HG03097 (cell line): ENCODE data around the gene ADAM33.

Experiments used
- ATAC-seq: cut with Tn5 transposase; IDR thresholded peaks from one replicate; pipeline ENCODE4 v1.9.1; 2021; ENCODE audit not compliant: unreplicated experiment, low FRiP score

Gene ADAM33

GRCh38 chr20:3690413-3690812 lies 8.6 kb upstream of the ADAM33 start:
- no peak for ATAC-seq

- no peak for ATAC-seq
Observed at GRCh38 chr20:3689978-3690377, 8.2 kb upstream of the ADAM33 start.

DNA sequence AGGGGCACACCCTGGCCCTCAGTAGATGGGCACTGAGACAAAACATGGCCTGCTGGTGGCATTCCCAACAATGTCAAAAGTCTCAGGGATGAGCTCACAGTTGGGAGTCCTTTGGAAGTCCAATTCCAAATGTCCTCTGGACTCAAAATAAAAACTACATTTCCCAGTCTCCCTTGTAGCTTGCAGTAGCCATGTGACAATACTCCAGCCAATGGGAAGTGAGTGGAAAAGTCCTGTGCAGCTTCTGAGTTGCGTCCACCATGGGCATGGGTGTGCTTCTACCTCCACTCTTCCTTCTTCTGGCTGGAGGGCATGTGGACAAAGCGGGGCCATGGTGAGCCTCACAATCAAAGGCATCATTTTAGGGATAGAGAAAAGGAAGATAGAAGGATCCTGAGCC lies 5.8 kb upstream of the ADAM33 start:
- ATAC-seq: no peak

GRCh38 chr20:3686867-3687321 lies 5.1 kb upstream of the ADAM33 start:
- no peak for ATAC-seq

DNA sequence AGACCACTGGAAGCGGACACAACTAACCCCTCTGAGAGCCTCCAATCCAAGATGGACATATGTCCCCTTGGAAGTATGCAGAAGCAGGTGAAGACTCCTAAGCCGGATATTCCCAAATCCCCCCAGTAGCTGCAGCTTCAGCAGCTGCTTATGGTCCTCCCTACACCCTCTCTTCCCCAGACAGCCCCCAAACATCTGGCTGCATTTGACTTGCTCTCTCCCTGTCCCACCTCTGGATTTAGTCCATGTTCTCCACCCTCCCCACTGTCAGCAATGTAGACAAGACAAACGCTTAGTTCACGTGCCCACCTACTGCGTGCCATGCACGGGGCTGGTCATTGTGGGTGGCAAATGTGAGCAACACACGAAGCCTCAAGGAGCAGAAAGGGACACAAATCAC lies 4.6 kb upstream of the ADAM33 start:
- no peak for ATAC-seq

- ATAC-seq: no peak
Observed at GRCh38 chr20:3685341-3685740, 3.5 kb upstream of the ADAM33 start.

GRCh38 chr20:3681352-3681930 lies 369 bp downstream of the ADAM33 start:
- ATAC-seq: no peak

DNA sequence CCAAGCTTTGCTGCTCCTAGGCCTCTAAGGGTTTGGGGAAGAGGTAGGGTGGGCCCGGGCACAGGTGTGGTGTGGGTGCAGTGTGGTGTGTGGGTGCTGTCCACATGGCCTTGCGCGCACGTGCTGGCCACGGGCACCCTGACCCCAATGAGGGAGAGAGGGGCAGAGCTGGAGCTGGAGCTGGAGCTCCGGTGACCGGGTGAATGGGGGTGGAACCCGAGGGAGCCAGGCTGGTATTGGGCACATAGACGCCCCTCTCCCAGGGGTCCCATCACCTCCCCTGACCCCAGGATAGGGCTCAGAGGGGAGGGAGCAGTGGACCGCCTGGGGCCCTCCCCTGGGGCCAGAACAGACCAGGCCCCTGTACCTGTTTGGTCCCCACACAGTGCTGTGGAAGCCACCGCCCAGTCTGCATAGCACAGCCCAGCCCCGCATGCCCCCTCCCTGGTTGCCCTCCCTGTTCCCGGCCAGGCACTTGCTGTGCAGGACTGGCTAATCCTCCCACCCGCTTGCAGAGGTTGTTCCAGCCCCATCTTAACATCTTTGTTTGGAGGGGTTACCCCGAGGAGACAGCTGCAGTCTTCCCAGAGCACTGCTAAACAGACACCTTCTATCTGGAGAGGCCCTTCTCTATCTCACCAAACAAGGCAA lies 984 bp downstream of the ADAM33 start:
- ATAC-seq: no peak

DNA sequence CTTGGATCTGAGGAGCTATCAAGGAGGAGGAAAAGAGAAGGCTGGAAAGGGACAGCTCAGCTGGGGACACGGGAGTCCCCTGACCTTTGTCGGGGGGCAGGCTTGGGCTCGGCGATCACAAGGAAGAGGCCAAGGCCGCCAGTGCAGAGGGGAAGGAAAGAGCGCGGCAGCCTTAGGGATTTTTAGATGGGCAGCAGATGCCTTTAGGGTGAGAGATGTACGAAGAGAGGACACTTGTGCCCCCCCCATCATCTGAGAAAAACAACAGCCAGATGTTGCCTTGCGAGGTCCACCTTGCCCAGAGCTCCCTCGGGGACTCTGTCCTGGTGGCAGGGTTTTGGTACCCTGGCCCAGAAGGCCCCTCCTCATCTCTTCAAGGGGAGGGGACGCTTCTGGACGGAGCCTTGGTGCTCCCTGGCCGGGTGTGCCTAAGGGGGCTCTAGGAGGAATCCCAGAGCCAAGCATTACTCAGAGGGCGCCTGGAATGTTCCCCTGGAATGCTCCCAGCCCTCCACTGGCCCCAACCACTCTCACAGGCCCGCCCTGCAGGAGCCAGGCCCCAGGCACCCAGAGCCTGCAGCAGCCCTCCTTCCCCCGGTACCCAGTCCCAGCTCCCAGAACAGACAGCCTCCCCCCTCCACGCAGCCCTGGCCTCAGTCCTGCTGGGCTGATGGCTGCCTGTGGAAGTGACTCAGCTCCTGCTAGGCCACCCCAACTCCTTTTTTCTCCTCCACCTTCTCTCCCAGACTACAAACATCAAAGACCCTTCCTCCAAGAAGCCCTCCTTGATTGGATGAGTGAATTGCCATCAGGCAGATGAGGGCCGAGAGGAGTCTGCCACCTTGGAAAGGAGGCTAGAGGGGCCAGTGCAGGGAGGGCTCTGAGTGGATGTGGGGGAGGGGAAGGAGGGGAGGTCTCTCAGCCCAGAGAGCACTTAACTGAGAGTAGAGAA lies 1.8 kb downstream of the ADAM33 start:
- no peak for ATAC-seq

- ATAC-seq: no peak
Observed at GRCh38 chr20:3678856-3679720, 2.7 kb downstream of the ADAM33 start.

DNA sequence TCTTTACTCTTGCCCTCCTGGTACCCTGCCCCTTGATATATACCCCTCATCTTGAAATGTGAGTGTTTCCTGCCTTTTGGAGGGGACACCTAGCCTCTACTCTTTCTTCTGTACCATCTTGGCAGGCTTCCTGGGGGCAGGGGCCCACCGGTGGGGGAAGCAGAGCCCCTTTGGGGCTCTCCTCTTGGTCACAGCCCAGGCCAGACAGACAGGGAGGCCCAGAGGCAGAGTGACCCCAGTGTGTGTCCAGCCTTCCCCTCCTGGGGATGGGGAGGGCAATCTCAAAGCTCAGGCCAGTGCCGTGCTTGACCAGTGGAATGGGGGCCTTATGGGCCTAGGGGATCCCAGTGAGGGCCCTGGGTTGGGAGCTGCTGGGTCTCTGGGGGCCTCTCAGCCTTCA lies 3.6 kb downstream of the ADAM33 start:
- no peak for ATAC-seq

GRCh38 chr20:3677733-3678132 lies 4.1 kb downstream of the ADAM33 start:
- no peak for ATAC-seq

GRCh38 chr20:3674995-3675900 lies 6.6 kb downstream of the ADAM33 start:
- ATAC-seq: no peak

GRCh38 chr20:3674447-3674846 lies 7.4 kb downstream of the ADAM33 start:
- no peak for ATAC-seq

DNA sequence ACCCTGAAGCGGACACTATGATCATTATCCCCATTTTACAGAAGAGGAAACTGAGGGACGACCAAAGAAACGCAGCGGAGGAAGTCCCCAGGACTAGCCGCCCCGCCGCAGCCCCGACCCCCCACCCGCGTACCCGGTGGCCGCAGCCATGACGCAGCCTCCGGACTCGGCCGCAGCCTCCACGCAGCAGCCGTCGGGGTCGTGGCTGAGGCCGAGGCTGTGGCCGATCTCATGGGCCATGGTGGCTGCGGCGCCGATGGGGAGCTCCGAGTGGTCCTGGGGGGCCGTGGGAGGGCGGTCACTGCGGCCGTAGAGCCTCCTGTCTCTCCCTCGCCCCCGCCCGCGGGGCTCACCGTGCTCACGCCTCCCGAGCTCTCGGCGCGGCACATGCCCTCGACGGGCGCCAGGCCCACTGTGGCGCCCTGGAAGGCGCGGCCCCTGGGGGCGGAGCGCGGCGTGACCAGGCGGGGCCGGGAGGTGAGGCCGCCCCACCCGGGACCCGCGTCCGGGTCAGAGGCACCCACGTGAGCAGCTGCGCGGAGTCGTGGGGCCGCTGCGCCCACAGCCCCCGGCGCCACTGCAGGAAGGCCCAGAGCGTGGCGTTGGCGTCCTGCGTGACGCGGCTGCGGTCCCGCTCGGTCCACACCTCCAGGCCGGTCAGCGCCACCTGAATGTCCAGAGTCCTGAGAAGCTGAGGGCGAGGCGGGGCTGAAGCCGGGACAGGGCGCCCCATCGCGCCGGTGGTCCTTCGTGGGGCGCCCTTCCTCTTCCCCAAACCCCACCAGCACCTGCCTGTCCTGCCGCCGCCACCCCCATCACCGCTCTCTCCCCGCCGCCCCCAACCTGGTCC lies 8.4 kb downstream of the ADAM33 start:
- ATAC-seq: no peak

DNA sequence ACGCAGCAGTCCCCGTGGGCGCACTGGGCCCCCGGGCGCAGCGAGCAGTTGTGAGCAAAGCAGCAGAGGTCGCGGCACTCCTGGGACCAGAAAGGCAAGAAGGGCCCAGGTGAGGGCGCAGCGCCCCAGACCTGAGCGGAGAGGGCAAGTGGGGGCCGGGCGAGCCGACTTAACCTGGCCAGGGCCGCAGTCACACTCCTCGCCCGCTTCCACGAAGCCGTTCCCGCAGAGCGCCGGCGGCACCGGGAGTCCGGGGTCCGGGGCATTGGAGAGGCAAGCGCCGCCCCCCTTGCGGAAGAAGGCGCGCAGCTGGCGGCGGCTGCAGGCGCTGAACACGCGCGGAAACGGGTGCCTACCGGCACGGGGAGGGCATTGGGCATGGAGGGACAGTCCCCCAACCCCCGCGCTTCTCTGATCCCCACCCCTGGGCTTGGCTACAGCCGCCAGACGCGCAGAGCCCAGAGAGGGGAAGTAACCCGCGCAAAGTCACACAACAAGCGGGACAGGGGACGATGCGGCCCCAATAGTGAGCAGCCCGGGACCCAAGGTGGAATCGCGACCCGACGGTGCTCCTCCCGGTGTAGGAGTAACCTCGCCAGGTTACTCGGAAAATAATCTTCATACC lies 9.2 kb downstream of the ADAM33 start:
- ATAC-seq: no peak

GRCh38 chr20:3671986-3672546 lies 9.7 kb downstream of the ADAM33 start:
- no peak for ATAC-seq

DNA sequence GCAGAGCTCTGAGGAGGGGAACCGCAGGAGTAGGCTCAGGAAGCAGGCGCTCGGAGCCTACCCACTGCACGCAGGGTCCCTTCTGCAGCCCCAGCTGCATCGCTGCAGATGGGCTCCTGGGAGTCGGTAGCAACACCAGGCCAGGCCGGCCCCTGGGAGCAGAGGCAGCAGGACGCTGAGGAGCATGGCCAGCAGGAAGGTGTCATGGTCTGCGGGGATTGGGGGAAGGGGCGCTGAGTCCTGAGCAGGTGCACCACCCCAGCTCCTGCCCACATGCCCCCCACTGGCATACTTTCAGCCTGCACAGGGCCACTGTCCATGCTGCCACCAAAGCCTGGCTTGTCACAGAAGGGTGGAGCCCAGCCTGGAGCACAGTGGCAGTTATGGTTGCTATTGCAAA lies 10.9 kb downstream of the ADAM33 start:
- ATAC-seq: no peak
